ENCODE data around the gene ADSL. TPM values are rescaled to one million over a fixed set of nuclear protein-coding genes. Genes with fewer than 3 reads are reported as not detected.

The ADSL gene
- total and polyA plus RNA-seq, 9 of the 15 experiments (the other 6 are each of a cell fraction or from before 2014, with no cell fraction given): 112 to 322 (median 146) TPM

- Histone ChIP-seq H3K9me1 (ENCODE audit: control insufficient read depth, insufficient read depth, low read length) (no peaks in the 10 kb centered on the region), H3K4me2 (ENCODE audit: insufficient read depth, low read length) (no peak overlapping the region), H3K9ac (ENCODE audit: insufficient read depth in 1 of 2, low read depth in 2 of 2, low read length in 2 of 2) (no peak overlapping the region), H3K4me1 (replicated peaks in 1 of 2; ENCODE audit: control insufficient read depth in 2 of 2, insufficient read depth in 2 of 2, low read length in 2 of 2) (no peaks in the 10 kb centered on the region; a peak in 1 of 5 replicates), H4K20me1 (replicated peaks; ENCODE audit: control insufficient read depth, insufficient read depth, low read length) (no peaks in the 10 kb centered on the region), H3K27me3 (ENCODE audit: control insufficient read depth in 2 of 2, insufficient read depth in 2 of 2, low read length in 2 of 2) (no peaks in the 10 kb centered on the region), H2AFZ (ENCODE audit: low read depth, low read length) (no peak overlapping the region), H3K9me3 (replicated peaks; ENCODE audit: control insufficient read depth, insufficient read depth, low read depth, low read length) (no peaks in the 10 kb centered on the region), H3K27ac (ENCODE audit: extremely low read depth, low read depth, low read length) (no peak overlapping the region), H3K36me3 (ENCODE audit: control insufficient read depth, insufficient read depth, low read length) (peaks cover 83% of the 10 kb centered on the region), H3K79me2 (ENCODE audit: control insufficient read depth, insufficient read depth, low read length) (no peaks in the 10 kb centered on the region), H3K4me3 (no peak overlapping the region)
- no TSS peak for BruUV-seq (replicated peaks)
- ATAC-seq: no peak
- TF ChIP-seq SIRT6 (IDR thresholded peaks at IDR 0.05; ENCODE audit: low read depth, low read length): no peak
- peak; percentile 50; the same call in 1 of the 2 replicates for TF ChIP-seq POLR2G (IDR thresholded peaks at IDR 0.05; ENCODE audit: low read depth, low read length)
- no peak for FAIRE-seq
- WGBS (ENCODE audit: insufficient coverage, low coverage, missing lambda C conversion rate): 91% methylated on average over 14 of the region's 31 CpGs
- intact Hi-C loops (cut with micrococcal nuclease): no loop called here
- ChIA-PET POLR2A (interaction anchor here (0.6 to 0.8 kb wide), 2 partner anchors 9 to 71 kb away, joined by 3 read pairs; no protein-coding TSS in a partner anchor), CTCF (ENCODE audit: low intra/inter-chr PET ratio) (no interaction called here)
- in situ Hi-C loops (cut with MboI): no loop called here
- DNase-seq (ENCODE audit: extremely low read depth in 1 of 4, low spot score in 3 of 4): no peak
Measured at GRCh38 chr22:40406063-40406890, 60.0 kb downstream of the ADSL start.

GRCh38 chr22:40407021-40407761 is 60.9 kb downstream of the ADSL start:
- in situ Hi-C loops (cut with MboI): no loop called here
- TF ChIP-seq RREB1 (CRISPR knock-in tag; IDR thresholded peaks at IDR 0.05) (no peak), POLR2G (IDR thresholded peaks at IDR 0.05; ENCODE audit: low read depth, low read length) (peak; percentile 32; the same call in 1 of the 2 replicates)

More at GRCh38 chr22:40407021-40407761, 60.9 kb downstream of the ADSL start:
- Histone ChIP-seq H2AFZ (ENCODE audit: low read depth, low read length) (no peak overlapping the region), H3K27me3 (ENCODE audit: control insufficient read depth in 2 of 2, insufficient read depth in 2 of 2, low read length in 2 of 2) (no peaks in the 10 kb centered on the region), H3K9ac (ENCODE audit: insufficient read depth in 1 of 2, low read depth in 2 of 2, low read length in 2 of 2) (no peak overlapping the region), H4K20me1 (replicated peaks; ENCODE audit: control insufficient read depth, insufficient read depth, low read length) (no peaks in the 10 kb centered on the region), H3K4me3 (no peak overlapping the region), H3K9me3 (replicated peaks; ENCODE audit: control insufficient read depth, insufficient read depth, low read depth, low read length) (no peaks in the 10 kb centered on the region), H3K79me2 (ENCODE audit: control insufficient read depth, insufficient read depth, low read length) (no peaks in the 10 kb centered on the region), H3K27ac (ENCODE audit: extremely low read depth, low read depth, low read length) (no peak overlapping the region), H3K4me1 (replicated peaks in 1 of 2; ENCODE audit: control insufficient read depth in 2 of 2, insufficient read depth in 2 of 2, low read length in 2 of 2) (no peaks in the 10 kb centered on the region; a peak in 1 of 5 replicates), H3K36me3 (ENCODE audit: control insufficient read depth, insufficient read depth, low read length) (peaks cover 76% of the 10 kb centered on the region), H3K4me2 (ENCODE audit: insufficient read depth, low read length) (no peak overlapping the region), H3K9me1 (ENCODE audit: control insufficient read depth, insufficient read depth, low read length) (no peaks in the 10 kb centered on the region)
- ATAC-seq: no peak
- BruUV-seq (replicated peaks): no TSS peak
- 95% methylated on average over 20 of the region's 37 CpGs for WGBS (ENCODE audit: insufficient coverage, low coverage, missing lambda C conversion rate)
- ChIA-PET CTCF (ENCODE audit: low intra/inter-chr PET ratio) (no interaction called here), POLR2A (interaction anchor here (0.6 kb wide), 1 partner anchor 217 kb away, joined by 3 read pairs; no protein-coding TSS in a partner anchor)
- DNase-seq (ENCODE audit: extremely low read depth in 1 of 4, low spot score in 3 of 4): no peak
- FAIRE-seq: no peak
- intact Hi-C loops (cut with micrococcal nuclease): no loop called here

All from K562 (cell line).